Nephron progenitor cell (in vitro differentiated cells): ENCODE measurements around the gene TMCO4.

Source experiments
- DNase-seq: peaks from one replicate; pipeline ENCODE4 v3.0.0; 2021
- H3K27ac Mint-ChIP-seq: 2 replicates; pipeline ENCODE4 v1.8.0; 2021; ENCODE audit warnings: mild to moderate bottlenecking, moderate library complexity, mixed read lengths
- H3K27me3 Mint-ChIP-seq: 2 replicates; pipeline ENCODE4 v1.8.0; 2021; ENCODE audit warnings: mild to moderate bottlenecking, low read depth, mixed read lengths; ENCODE audit not compliant: poor library complexity
- H3K36me3 Mint-ChIP-seq: 2 replicates; pipeline ENCODE4 v1.8.0; 2021; ENCODE audit warnings: low read depth, mixed read lengths
- H3K4me1 Mint-ChIP-seq: 2 replicates; pipeline ENCODE4 v1.8.0; 2021; ENCODE audit warnings: mixed read lengths
- H3K4me3 Mint-ChIP-seq: 2 replicates; pipeline ENCODE4 v1.8.0; 2021; ENCODE audit warnings: mild to moderate bottlenecking, moderate library complexity, mixed read lengths
- H3K9me3 Mint-ChIP-seq: 2 replicates; pipeline ENCODE4 v1.8.0; 2021; ENCODE audit warnings: mild to moderate bottlenecking, moderate library complexity, mixed read lengths
- TF ChIP-seq, protein P1 (sequence below): fragments of 200-600 bp; sonication (generic); IDR thresholded peaks from 2 replicates; pipeline ENCODE4 v1.5.0; 2021; ENCODE audit warnings: antibody characterized with exemption

The TMCO4 gene

DNA sequence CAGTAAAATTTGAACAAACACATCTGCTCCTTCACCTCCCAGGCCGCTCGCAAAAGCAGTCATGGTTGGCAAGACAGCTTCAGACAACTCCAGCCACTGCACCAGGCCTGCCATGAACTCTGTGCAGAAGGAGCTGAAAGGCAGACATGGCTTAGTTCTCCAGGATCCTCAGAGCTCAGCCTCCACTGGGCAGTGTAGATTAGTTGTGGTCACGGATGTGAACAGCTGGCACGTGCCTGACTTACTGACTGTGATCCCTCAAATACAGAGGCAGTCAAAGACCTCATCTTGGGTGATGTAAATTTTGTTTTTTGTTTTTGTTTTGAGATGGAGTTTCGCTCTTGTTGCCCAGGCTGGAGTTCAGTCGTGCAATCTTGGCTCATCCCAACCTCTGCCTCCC is 28.4 kb downstream of the TMCO4 start:
- DNase-seq: no peak
- Mint-ChIP-seq H3K9me3 (no peaks in the 10 kb centered on the region), H3K27me3 (peaks cover 11% of the 10 kb centered on the region), H3K36me3 (no peaks in the 10 kb centered on the region), H3K27ac (no peak overlapping the region), H3K4me1 (peaks cover 45% of the 10 kb centered on the region), H3K4me3 (no peak overlapping the region)
- TF ChIP-seq, protein P1, sequence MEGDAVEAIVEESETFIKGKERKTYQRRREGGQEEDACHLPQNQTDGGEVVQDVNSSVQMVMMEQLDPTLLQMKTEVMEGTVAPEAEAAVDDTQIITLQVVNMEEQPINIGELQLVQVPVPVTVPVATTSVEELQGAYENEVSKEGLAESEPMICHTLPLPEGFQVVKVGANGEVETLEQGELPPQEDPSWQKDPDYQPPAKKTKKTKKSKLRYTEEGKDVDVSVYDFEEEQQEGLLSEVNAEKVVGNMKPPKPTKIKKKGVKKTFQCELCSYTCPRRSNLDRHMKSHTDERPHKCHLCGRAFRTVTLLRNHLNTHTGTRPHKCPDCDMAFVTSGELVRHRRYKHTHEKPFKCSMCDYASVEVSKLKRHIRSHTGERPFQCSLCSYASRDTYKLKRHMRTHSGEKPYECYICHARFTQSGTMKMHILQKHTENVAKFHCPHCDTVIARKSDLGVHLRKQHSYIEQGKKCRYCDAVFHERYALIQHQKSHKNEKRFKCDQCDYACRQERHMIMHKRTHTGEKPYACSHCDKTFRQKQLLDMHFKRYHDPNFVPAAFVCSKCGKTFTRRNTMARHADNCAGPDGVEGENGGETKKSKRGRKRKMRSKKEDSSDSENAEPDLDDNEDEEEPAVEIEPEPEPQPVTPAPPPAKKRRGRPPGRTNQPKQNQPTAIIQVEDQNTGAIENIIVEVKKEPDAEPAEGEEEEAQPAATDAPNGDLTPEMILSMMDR: no peak

DNA sequence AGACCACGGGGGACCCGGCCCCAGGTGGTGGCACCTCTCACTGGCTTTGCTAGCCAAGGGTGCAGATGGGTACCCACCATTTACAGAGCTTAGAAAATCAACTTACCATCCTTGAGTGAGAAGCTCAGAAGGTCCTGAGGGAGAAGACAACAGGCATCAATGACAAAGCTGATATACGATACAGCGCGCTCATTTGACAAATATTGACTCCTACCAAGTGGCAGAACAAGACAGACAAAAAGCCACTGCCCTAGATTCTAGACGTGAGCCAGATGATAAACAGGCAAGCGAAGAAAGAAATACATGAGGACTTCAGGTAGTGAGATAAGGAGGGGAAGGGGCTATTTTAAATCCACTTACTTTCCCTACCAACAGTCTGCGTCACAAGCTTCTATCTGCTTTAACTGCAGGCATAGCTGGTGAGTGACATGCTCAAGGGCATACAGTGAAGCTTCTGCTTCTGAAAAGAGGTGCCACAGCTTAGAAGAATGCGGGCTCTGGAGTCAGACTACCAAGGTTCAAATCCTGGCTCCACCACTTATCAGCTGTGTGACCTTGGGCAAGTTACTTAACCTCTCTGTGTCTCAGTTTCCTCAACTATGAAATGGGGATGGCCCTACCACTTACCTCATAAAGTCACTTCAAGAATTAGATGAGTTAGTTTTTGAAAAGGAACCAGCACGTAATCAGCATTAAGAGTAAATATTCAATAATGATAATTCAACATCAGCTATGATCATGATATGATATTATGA is 29.1 kb downstream of the TMCO4 start:
- no peak for DNase-seq
- TF ChIP-seq, protein P1: no peak
- no peaks in the 10 kb centered on the region for H3K9me3 Mint-ChIP-seq
- H3K27me3 Mint-ChIP-seq: peaks cover 12% of the 10 kb centered on the region
- H3K36me3 Mint-ChIP-seq: no peaks in the 10 kb centered on the region
- H3K4me3 Mint-ChIP-seq: no peak overlapping the region
- H3K27ac Mint-ChIP-seq: no peak overlapping the region
- H3K4me1 Mint-ChIP-seq: peaks cover 49% of the 10 kb centered on the region

GRCh38 chr1:19769211-19769932 is 30.3 kb downstream of the TMCO4 start:
- H3K27ac Mint-ChIP-seq: peak overlapping the region; percentile 87
- H3K27me3 Mint-ChIP-seq: peaks cover 14% of the 10 kb centered on the region
- no peak overlapping the region for H3K4me3 Mint-ChIP-seq
- H3K9me3 Mint-ChIP-seq: no peaks in the 10 kb centered on the region
- TF ChIP-seq, protein P1: no peak
- no peaks in the 10 kb centered on the region for H3K36me3 Mint-ChIP-seq
- H3K4me1 Mint-ChIP-seq: peaks cover 58% of the 10 kb centered on the region
- no peak for DNase-seq

GRCh38 chr1:19768353-19769210 is 31.1 kb downstream of the TMCO4 start:
- Mint-ChIP-seq H3K36me3 (no peaks in the 10 kb centered on the region), H3K27ac (no peak overlapping the region), H3K9me3 (no peaks in the 10 kb centered on the region), H3K4me3 (no peak overlapping the region), H3K4me1 (peaks cover 58% of the 10 kb centered on the region), H3K27me3 (peaks cover 14% of the 10 kb centered on the region)
- TF ChIP-seq, protein P1: no peak
- DNase-seq: peak; percentile 39

DNA sequence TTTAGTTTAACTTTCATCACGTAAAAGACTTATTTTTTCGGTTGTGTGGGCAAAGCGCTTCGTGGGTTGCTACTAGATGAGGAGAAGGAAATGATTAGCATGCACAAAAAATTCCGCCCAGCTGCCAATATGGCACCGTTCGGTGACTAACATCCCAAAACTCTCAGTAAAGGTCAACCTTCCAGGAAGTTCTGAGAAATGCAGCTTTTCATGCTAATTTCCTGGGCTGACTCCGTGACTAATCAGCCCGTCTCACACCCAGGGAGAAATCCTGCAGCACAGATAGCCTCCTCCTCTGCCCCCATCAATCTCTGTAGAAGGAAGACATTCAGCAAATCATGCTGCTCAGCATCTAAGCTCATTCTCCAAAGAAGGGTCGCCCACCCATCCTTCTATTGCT is 34.1 kb downstream of the TMCO4 start:
- H3K4me3 Mint-ChIP-seq: no peak overlapping the region
- H3K36me3 Mint-ChIP-seq: no peaks in the 10 kb centered on the region
- peak; percentile 15 for DNase-seq
- peaks cover 47% of the 10 kb centered on the region for H3K4me1 Mint-ChIP-seq
- H3K9me3 Mint-ChIP-seq: no peaks in the 10 kb centered on the region
- peaks cover 31% of the 10 kb centered on the region for H3K27me3 Mint-ChIP-seq
- TF ChIP-seq, protein P1: no peak
- H3K27ac Mint-ChIP-seq: peak overlapping the region; percentile 73
